Stimulated activated CD8-positive, alpha-beta memory T cell treated with anti-CD3 and anti-CD28 coated beads, Interleukin-4, amount 100 ng/mL, for 4 hours (primary cell): ENCODE data around the gene BAZ2A.
"Not testable (repeated sequence)": the region's sequence is repeated elsewhere in the genome, so short reads cannot be mapped to it uniquely, and the experiment has no call there.

Source experiments
- DNase-seq, 2 donors: peaks; one replicate each; pipeline ENCODE4 v3.0.0-alpha.2; 2020; ENCODE audit warnings: low read depth in 2 of 2, low spot score in 1 of 2

Gene BAZ2A

DNA sequence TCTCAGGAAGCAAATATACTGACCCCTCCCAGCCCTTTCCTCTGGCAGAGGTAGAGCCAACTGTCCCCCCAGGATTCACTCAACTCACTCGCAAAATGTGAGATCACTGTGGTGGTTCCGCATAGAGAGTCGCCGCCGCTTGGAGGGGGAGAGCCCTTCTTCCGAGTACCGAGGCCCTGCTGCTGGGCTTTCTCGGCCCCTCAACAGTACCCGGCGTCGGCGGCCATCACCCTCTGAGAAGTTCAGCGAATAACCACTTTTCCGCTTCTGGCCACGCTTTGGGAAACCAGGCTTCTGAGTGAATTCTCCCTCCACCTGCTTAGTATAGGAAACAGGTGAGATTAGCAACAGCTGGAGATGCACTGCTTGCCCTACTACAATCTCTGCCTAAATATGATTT is 31.1 kb downstream of the BAZ2A start:
- DNase-seq = no peak

GRCh38 chr12:56596815-56597214 is 33.3 kb downstream of the BAZ2A start:
- DNase-seq = no peak

DNA sequence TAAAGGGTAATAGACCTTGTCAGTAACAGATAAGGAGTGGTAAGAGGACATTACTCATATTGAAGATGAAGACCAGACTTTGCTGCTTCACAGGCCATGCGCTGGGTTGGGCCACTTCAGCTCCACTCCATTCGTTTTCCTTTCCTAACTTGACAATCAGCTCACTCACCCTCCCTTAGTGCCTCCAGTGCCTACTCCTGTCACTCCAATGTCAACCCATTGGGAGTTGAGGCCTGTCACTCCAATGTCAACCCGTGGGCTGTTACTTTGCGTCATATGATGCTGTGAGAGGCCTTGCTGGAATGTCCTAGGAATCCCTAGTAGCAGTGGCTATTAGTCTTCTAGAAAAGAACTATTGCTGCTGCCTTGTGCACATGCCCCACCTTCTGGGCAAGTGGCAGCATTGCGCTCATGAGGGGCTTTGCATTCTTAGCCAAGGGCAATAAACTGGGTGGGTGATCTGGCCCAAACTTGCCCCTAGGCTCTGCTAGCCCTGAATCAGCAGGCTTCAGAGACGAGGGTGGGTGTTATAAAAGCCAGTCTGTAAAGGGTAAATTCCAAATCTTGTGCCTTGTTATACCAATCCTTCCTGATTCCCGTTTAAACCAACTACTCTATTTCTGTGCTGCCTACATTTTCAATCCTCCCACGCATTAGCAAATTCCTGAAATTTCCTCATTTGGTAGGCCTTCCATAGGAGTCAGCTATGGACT is 36.1 kb downstream of the BAZ2A start:
- peak; percentile 31 to 36 for DNase-seq

DNA sequence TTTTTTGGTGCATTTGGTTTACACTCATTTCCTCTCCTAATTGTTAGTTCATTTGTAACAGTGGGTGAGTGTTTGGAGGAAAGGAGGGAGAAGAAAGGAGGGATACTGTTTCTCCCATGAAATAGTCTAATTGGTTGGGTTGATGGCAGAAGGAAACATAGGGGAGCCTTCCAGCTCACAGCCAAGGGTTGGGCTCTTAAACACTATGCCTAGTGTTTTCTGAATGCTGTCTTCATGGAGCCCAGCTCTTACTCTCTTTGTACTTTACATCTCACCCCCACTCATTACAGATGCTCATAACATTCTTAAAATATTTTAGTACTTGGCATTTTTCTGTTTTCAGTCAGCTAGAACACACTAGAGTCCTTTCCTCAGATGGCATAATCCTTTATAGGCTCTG is 38.2 kb downstream of the BAZ2A start:
- no peak for DNase-seq

DNA sequence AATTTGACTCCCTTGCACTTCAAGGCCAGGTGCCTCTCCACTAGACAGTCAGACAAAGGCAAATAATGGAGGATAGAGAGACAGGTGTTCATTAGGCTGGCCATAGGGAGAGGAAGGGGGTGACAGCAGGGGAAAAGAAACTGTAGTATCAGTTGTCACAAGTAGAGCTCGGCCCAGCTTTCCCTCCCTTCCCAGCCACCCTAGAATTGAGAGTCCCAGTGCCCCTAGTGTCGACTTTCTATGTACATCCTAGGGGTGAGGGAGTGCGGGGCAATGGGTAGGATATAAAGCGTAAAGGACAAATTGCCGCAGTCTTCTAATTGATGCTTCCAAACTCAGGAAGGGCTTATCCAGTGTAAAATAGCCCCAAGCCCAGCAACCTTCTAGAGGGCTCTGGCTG is 39.0 kb downstream of the BAZ2A start:
- DNase-seq = no peak

DNA sequence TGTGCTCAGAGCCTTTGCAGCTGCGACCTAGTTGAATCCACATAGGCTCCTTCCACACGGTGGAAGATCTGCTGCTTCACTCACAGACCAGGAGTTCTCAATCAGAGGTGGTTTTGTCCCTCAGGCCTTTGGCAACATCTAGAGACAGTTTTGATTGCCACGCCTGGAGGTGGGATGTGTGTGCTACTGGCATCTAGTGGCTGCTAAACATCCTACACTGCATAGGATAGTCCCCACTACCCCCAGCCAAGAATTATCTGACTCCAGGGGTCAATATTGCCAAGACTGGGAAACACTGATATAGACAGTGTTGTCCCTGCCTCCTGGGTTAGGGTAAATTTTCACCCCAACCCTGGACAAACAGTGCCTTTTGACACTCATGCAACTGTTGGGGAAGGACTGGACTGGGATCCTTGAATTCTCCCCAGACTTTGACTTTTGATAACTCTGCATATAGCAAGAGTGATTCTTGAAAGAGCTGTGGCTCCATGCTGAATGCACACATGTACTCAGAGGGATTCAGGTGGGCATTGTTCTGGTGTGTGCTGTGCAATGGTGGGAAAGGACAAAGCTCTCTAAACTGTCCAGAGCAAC is 39.8 kb downstream of the BAZ2A start:
- DNase-seq = no peak

- DNase-seq = no peak
Observed at GRCh38 chr12:56589783-56590182, 40.3 kb downstream of the BAZ2A start.

- no peak for DNase-seq
Observed at GRCh38 chr12:56585098-56585497, 45.0 kb downstream of the BAZ2A start.

GRCh38 chr12:56581418-56582145 is 48.5 kb downstream of the BAZ2A start:
- peak; percentile 6 to 20 for DNase-seq

- DNase-seq = no peak
Observed at GRCh38 chr12:56578983-56579546, 51.1 kb downstream of the BAZ2A start.

GRCh38 chr12:56577248-56577647 is 52.9 kb downstream of the BAZ2A start:
- not testable (repeated sequence) for DNase-seq

- no peak for DNase-seq
Observed at GRCh38 chr12:56574210-56574609, 55.9 kb downstream of the BAZ2A start.

DNA sequence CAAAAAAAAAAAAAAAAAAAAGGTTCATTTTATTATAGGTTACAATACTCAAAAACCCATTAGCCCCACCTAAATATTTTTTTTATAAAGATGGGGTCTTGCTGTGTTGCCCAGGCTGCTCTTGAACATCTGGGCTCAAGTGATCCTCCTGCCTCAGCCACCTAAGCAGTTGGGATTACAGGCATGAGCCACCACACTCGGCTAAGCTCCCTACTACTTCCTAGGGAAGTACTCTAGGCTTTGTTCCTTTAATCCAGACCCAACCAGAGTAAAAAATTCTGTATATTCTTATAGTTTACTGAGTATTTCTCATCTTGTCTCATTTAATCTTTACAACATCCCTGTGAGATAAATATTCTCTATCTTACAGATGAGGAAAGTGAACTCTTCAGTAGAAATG is 57.8 kb downstream of the BAZ2A start:
- DNase-seq = no peak

- no peak for DNase-seq
Observed at GRCh38 chr12:56571121-56571520, 59.0 kb downstream of the BAZ2A start.

DNA sequence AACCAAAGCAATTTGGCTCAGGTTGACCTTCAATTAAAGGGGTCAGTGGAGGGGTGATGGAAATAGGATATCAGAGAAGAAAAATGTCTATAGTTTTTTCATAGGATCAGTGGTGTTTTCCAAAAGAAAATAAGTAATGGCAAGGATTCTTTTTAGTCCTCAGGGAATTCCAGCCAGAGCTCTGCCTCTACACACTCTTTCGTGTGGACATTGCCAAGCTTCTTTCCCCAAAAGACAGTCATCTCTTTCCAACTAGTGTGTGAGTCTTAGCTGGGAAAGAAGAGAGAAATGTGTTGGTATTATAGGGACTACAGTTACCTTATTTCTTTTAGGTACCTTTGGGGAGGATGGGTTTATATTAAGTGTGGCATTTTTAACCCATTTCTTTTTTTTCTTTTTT is 62.0 kb downstream of the BAZ2A start:
- DNase-seq = no peak

- DNase-seq = no peak
Observed at GRCh38 chr12:56565510-56566101, 64.5 kb downstream of the BAZ2A start.

DNA sequence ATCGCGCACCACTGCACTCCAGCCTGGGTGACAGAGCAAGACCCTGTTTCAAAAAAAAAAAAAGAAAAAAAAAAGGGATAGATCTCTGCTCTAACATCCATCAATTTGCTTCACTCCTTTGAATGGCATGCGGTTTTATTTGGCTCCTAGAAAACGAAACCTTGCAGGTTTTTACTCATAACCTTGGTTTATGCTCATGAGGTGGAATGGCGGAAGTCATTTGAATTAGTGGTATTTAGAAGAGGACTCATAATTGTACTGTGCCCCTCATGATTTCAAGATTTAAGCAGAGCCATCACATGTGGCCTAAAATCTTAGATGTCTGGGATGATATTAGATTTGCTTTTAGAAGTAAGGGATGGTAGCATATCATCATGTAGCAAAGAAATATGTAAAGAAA is 79.1 kb downstream of the BAZ2A start:
- no peak for DNase-seq

GRCh38 chr12:56546680-56547079 is 83.4 kb downstream of the BAZ2A start:
- no peak for DNase-seq
